ENCODE results near the gene SMAD3. TPM values are rescaled to one million over a fixed set of nuclear protein-coding genes. Genes with fewer than 3 reads are reported as not detected.

Gene SMAD3
- total RNA-seq, 1 experiment from 2014 or later = 89.2 TPM

DNA sequence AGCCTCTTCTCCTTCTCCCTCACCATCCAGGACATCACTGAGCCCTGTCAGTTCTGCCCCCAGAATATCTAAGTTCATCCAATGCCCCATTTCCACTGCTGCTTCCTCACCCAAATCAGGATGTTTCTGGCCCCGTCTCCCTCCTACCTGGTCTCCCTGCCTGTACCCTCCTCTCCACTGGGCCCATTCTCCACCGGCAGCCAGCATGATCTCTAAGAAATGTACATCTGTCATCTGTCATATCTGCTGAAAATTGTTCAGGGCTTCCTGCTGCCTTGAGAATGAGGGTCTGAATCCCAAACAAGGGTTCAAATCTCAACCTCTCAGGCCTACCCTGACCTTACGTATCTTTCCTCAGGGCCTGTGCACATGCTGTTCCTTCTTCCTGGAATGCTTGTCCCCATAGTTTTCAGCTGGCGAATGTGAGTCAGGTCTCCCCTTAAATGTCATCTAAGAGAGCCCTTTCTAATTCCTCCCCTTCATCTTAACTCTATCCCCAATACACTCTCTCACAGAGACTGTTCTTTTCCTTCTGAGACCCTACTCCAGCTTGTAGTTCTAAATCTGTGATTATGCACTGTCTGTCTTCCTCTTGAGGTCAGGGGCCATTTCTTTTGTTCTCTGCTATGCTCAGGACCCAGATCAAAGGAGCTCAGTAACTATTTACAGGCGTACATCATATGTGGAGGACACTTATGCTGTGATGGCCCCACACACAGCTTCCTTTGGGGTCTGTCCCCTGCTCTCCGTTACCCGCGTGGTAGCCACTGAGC is 40.8 kb downstream of the SMAD3 start:
- Histone ChIP-seq H3K9me3 (ENCODE audit: control insufficient read depth in 1 of 2, insufficient read depth in 1 of 2, low read depth in 1 of 2, low read length in 2 of 2) (peaks cover 0 to 8% of the 10 kb centered on the region in 2 experiments; a peak in 1 of 4 replicates), H4K20me1 (ENCODE audit: insufficient read depth) (no peaks in the 10 kb centered on the region), H3K4me1 (ENCODE audit: control insufficient read depth in 1 of 2, insufficient read depth in 2 of 2, low read length in 2 of 2) (peaks cover 85 to 99% of the 10 kb centered on the region in 2 experiments), H3K79me2 (ENCODE audit: insufficient read depth, low read length) (peaks cover 95% of the 10 kb centered on the region), H3K4me2 (ENCODE audit: low read length) (peak overlapping the region; percentile 73), H3K4me3 (replicated peaks in 1 of 2; ENCODE audit: low read depth in 1 of 2, low read length in 2 of 2) (peak overlapping the region; percentile 1 to 23; a peak in 2 of 4 replicates), H3K27ac (ENCODE audit: low read depth, low read length) (peak overlapping the region; percentile 92), H3K9me2 (ENCODE audit: insufficient read depth) (no peaks in the 10 kb centered on the region), H3K27me3 (ENCODE audit: insufficient read depth, low read length) (no peaks in the 10 kb centered on the region), H3K36me3 (ENCODE audit: control insufficient read depth in 1 of 2, insufficient read depth in 2 of 2, low read length in 2 of 2) (peaks cover 0 to 13% of the 10 kb centered on the region in 2 experiments; a peak in 2 of 4 replicates), H2AFZ (ENCODE audit: low read depth, low read length, poor library complexity, severe bottlenecking) (no peak overlapping the region), H3K9ac (ENCODE audit: low read length) (peak overlapping the region; percentile 76)
- TSS peak; percentile 93 for BruUV-seq (replicated peaks)
- intact Hi-C loops (cut with micrococcal nuclease) = loop anchor here (1.0 to 10.0 kb wide), 2 partner anchors 65 to 199 kb away; no protein-coding TSS in a partner anchor
- RAD21 ChIA-PET (ENCODE audit: low non-redundant PET in 1 of 2, low total read pairs in 2 of 2, uncharacterized antibody in 2 of 2, unreplicated experiment in 2 of 2) = interaction anchor here (0.7 to 1.6 kb wide), 9 partner anchors 16 to 160 kb away, joined by 3 to 7 read pairs (median 3); partner anchors contain the start of gene SMAD3 (in 2 of the 2)
- CTCF ChIA-PET = interaction anchor here (1.0 to 1.5 kb wide), 6 partner anchors 26 to 198 kb away, joined by 3 to 6 read pairs (median 4); no protein-coding TSS in a partner anchor
- TF ChIP-seq POLR2A (IDR thresholded peaks at IDR 0.05; ENCODE audit: borderline replicate concordance, extremely low read depth, insufficient read depth, insufficient read length) = no peak
- TF ChIP-seq CBX3 (IDR thresholded peaks at IDR 0.05; ENCODE audit: low read depth) = no peak
- no peak for TF ChIP-seq FOSL1 (IDR thresholded peaks at IDR 0.05; ENCODE audit: low read depth)
- TF ChIP-seq ZFX (IDR thresholded peaks at IDR 0.05) = peak; percentile 46
- TF ChIP-seq ELF1 (IDR thresholded peaks at IDR 0.05; ENCODE audit: borderline replicate concordance, low read depth) = no peak
- no peak for TF ChIP-seq EZH2phosphoT487 (IDR thresholded peaks at IDR 0.05; ENCODE audit: borderline replicate concordance)
- TF ChIP-seq POLR2AphosphoS5 (IDR thresholded peaks at IDR 0.05; ENCODE audit: low read depth, low read length) = 0 out of 2 replicates have a peak, but pooled peaks have one; percentile 4
- TF ChIP-seq SRF (IDR thresholded peaks at IDR 0.05; ENCODE audit: low read depth) = no peak
- TF ChIP-seq, protein P1, sequence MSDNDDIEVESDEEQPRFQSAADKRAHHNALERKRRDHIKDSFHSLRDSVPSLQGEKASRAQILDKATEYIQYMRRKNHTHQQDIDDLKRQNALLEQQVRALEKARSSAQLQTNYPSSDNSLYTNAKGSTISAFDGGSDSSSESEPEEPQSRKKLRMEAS (IDR thresholded peaks at IDR 0.05) = no peak
- TF ChIP-seq EZH2 (IDR thresholded peaks at IDR 0.05) = no peak
- peak; percentile 18; the same call in 1 of the 2 replicates for ATAC-seq
- no peak for DNase-seq (ENCODE audit: low read depth, low spot score)
- POLR2A ChIA-PET = interaction anchor here (0.7 to 3.0 kb wide), 11 partner anchors 10 to 43 kb away, joined by 3 to 23 read pairs (median 4); partner anchors contain the start of gene SMAD3
